Measurements from ENCODE around the gene EYA4.

DNA sequence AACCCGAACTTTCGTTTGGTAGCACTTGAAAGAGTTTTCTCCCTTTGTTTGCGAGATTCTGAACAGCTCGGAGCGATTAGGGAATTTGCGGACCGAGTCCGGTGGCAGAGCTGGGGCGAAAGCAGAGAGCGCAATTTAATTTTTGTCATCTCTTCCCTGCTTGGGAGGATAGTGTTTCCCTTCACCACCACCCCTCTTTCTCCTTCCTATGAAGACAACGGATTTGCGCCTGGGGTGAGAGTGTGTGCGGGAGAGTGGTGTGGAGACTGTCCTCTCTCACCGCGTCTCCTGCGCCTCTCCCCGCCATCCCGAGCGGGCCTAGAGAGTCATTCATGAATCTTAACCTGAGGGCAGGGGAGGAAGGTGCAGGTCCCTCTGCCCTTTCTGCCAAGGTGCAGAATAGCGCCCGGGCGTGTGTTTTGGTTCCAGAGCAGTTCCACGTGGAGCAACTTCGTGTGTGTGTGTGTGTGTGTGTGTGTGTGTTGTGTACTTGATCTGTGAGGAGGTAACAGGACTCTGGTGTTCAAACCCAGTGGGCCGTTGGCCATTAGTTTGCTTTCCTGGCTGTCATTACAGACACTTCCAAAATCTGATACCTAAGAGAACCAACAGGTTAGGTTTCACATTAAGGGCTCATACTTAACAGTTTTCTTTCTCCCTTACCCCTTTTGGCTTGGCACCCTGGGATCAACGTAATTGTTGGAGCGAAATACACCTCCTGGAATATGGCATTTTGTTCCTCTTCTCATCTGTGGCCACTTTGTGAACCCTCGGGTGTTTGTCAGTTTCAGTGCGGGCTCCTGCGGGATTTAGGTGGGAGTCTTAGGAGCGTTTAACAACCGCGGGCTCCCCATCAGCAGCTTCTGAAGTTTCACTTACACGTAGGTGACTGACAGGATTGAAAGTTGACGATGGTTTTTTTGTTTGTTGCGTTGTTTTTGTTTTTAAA lies 1.8 kb downstream of the EYA4 start:
- TF ChIP-seq ZNF274 (IDR thresholded peaks at IDR 0.05; ENCODE audit: low read depth, low read length) = no peak
- no peak for TF ChIP-seq YY1 (IDR thresholded peaks at IDR 0.05; ENCODE audit: insufficient read depth, insufficient read length)

All from NT2/D1 (cell line).